Ectodermal cell (in vitro differentiated cells): ENCODE results near the gene PEA15.

ENCODE experiments used
- H3K27ac ChIP-seq: 2 replicates; pipeline ENCODE4 v1.7.0; 2013; ENCODE audit warnings: mild to moderate bottlenecking, low read depth, low read length; ENCODE audit not compliant: insufficient read depth, poor library complexity, severe bottlenecking
- H3K27me3 ChIP-seq: 2 replicates; pipeline ENCODE4 v1.7.0; 2013; ENCODE audit warnings: mild to moderate bottlenecking, low read length; ENCODE audit not compliant: insufficient read depth, control insufficient read depth, poor library complexity, severe bottlenecking
- H3K36me3 ChIP-seq: one replicate; pipeline ENCODE4 v1.7.0; 2013; ENCODE audit warnings: low read length; ENCODE audit not compliant: control insufficient read depth, insufficient read depth
- H3K4me1 ChIP-seq: one replicate; pipeline ENCODE4 v1.7.0; 2013; ENCODE audit warnings: low read length; ENCODE audit not compliant: control insufficient read depth, insufficient read depth
- H3K4me3 ChIP-seq: 2 replicates; pipeline ENCODE4 v1.7.0; 2013; ENCODE audit warnings: low read depth, low read length, control low read depth; ENCODE audit not compliant: insufficient read depth
- H3K9me3 ChIP-seq: 2 replicates; pipeline ENCODE4 v1.7.0; 2013; ENCODE audit warnings: mild to moderate bottlenecking, low read length, moderate library complexity; ENCODE audit not compliant: control insufficient read depth
- WGBS, 2 experiments: methylation state at CpG; one replicate each; pipeline ENCODE4 v1.1.7; 2013; ENCODE audit warnings: missing lambda C conversion rate in 2 of 2; 5-methylcytosine and 5-hydroxymethylcytosine counted together

PEA15 gene

DNA sequence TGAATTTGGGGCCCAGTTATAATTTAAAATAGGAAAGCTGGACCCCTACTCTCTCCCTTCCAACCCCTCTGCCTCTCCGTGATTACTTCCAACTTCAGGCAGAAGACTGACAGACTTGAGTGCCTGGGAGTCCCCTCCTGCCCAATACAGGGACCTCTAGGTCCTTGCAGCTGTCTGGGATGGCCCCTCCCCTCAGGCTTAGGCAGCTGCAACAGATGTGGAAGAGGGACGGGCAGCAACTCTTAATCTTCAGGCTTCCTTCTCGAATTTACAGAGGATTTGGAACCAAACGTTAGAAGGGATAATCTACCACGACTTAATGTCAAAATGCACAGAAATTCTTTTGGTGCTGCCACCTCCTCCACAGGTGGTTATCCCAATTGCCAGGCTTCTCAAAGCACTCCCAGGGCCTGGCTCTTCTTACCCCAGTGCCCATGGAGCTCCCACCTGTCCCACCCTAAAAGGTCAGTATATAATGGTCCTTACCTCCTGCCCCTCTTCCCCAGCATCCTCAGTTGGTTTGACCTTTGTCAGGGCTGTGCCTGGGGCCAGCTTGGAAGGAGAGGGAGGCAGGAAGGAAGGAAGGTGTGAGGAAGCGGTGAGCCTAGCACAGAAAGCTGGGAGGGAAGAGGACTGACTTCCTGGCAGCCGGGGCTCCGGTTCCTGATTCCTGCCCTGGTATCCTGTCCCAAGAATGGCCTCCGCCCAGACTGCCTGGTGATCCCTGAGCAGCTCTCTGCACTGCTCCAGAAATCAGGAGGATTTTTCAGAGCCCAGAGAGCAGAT, 2.8 kb downstream of the PEA15 start:
- H3K4me1 ChIP-seq: peaks cover 65% of the 10 kb centered on the region
- H3K9me3 ChIP-seq: no peaks in the 10 kb centered on the region
- 69 to 71% methylated on average over 9 of the region's 9 CpGs for WGBS, 2 experiments
- peaks cover 10% of the 10 kb centered on the region for H3K36me3 ChIP-seq
- H3K27me3 ChIP-seq: no peaks in the 10 kb centered on the region
- no peak overlapping the region for H3K27ac ChIP-seq
- no peak overlapping the region for H3K4me3 ChIP-seq

DNA sequence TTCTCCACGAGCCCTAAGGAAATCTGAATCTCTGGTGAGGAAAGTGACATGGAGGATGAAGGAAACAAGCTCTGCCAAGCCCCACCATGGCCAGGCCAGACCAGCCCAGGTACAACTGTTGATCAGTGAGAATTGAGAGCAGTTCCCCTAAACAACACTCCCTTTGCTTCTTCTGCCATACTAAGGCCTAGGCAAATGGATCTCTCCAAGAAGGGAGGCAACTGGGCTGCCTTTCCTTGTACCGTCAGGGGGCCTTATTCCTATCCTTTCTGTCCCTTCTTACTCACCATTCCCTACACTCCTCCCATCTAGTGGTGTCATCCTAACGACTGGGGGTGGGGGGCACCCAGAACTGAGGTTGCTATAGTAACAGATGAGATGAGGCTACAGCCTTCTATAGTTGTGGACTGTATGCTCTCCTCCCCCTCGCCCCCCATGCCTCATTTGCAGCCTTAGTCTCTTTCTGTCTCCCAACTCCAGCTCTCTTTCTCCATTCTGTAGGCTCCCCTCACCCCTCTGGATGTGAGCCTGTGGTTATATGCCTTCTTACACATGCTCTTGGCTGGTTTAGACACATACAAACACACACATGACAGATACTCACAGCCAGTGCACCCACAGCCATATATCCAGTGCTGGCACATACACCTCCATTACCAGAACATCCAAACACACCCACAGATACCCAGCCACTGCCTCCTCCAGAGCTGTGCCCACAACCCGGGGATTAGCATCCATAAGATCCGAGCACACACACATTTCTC, 3.6 kb downstream of the PEA15 start:
- H3K36me3 ChIP-seq: peaks cover 16% of the 10 kb centered on the region
- peaks cover 65% of the 10 kb centered on the region for H3K4me1 ChIP-seq
- whole genome bisulfite sequencing, 2 experiments: 70 to 76% methylated on average over 6 of the region's 6 CpGs
- no peak overlapping the region for H3K27ac ChIP-seq
- H3K9me3 ChIP-seq: no peaks in the 10 kb centered on the region
- no peak overlapping the region for H3K4me3 ChIP-seq
- no peaks in the 10 kb centered on the region for H3K27me3 ChIP-seq

DNA sequence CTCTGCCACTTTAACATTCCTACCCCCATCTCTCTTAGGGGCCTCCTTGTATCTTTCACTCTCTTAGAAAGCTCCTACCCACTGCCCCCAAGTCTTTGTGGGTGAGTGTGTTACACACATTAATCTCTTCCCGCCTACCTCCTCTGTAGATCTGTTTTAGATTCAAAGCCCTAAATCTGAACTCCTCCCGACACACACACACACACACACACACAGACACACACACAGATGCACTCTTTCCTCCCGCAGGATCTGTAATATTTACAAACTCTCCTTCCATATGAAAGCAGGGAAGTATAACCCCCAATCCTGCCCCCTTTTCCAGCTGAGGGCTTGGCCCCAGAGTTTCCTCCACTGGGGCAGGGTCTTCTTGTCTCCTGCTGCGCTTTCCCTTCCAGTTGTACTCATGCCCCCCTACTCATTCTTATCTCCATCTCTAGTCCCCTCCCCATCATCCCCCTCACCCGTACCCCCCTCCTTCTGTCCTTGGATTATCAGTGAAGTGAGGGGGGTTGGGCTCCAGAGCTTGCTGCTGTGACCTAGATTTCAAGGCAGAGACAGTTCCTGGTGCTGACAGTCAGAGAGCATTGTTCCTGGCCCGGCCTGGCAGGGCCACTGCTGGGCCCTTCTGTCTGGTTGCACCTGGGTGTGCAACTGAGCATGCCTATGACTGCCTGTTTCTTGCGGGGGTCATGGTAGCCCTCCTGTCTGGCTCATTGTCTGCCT, 4.3 kb downstream of the PEA15 start:
- 51 to 52% methylated on average over 6 to 7 of the region's 7 CpGs for WGBS, 2 experiments
- H3K4me1 ChIP-seq: peaks cover 59% of the 10 kb centered on the region
- peak overlapping the region; percentile 53 for H3K27ac ChIP-seq
- no peaks in the 10 kb centered on the region for H3K9me3 ChIP-seq
- H3K4me3 ChIP-seq: no peak overlapping the region
- no peaks in the 10 kb centered on the region for H3K27me3 ChIP-seq
- H3K36me3 ChIP-seq: peaks cover 24% of the 10 kb centered on the region

- Histone ChIP-seq H3K9me3 (no peaks in the 10 kb centered on the region), H3K27me3 (no peaks in the 10 kb centered on the region), H3K36me3 (peaks cover 31% of the 10 kb centered on the region), H3K27ac (no peak overlapping the region), H3K4me3 (no peak overlapping the region), H3K4me1 (peaks cover 54% of the 10 kb centered on the region)
- WGBS, 2 experiments: 84 to 89% methylated on average over 5 of the region's 5 CpGs
Measured at GRCh38 chr1:160210561-160210960, 5.4 kb downstream of the PEA15 start.

DNA sequence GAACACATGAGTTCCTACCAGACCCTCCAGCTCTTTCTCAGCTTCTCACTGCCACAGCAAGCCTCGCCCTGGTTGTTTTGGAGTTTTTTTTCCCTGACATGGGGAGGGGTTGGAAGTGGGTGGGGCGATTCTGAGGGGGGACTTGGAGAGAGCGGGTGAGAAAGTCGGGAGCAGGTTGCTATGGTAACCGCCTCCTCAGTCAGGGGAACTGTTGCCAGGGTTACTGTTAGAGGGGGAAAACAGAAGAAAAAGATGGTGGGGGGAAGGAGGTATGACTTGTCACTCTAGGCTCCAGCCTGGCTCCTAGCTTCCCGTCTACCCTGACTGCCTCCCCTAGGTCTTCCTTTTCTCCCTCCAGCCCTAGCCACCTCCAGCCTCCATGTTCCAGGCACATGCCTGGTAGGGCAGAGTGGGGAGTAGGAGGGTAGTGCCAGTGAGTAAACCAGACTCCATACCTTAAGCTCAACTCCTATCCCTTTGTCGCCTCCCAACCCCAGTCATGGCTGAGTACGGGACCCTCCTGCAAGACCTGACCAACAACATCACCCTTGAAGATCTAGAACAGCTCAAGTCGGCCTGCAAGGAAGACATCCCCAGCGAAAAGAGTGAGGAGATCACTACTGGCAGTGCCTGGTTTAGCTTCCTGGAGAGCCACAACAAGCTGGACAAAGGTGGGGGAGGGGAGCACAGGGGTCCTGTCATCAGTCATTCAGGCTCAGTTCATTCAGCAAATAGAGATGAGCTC, 6.0 kb downstream of the PEA15 start:
- no peak overlapping the region for H3K4me3 ChIP-seq
- H3K36me3 ChIP-seq: peaks cover 34% of the 10 kb centered on the region
- H3K4me1 ChIP-seq: peaks cover 54% of the 10 kb centered on the region
- H3K27me3 ChIP-seq: no peaks in the 10 kb centered on the region
- peak overlapping the region; percentile 68 for H3K27ac ChIP-seq
- no peaks in the 10 kb centered on the region for H3K9me3 ChIP-seq
- WGBS, 2 experiments: 67 to 75% methylated on average over 10 of the region's 10 CpGs

GRCh38 chr1:160214481-160215140, 9.4 kb downstream of the PEA15 start:
- Histone ChIP-seq H3K27ac (no peak overlapping the region), H3K4me1 (peaks cover 24% of the 10 kb centered on the region), H3K27me3 (no peaks in the 10 kb centered on the region), H3K9me3 (no peaks in the 10 kb centered on the region), H3K4me3 (no peak overlapping the region), H3K36me3 (peaks cover 55% of the 10 kb centered on the region)
- WGBS, 2 experiments: 83 to 87% methylated on average over 2 of the region's 3 CpGs

GRCh38 chr1:160216301-160216700, 11.1 kb downstream of the PEA15 start:
- peaks cover 55% of the 10 kb centered on the region for H3K36me3 ChIP-seq
- H3K4me3 ChIP-seq: no peak overlapping the region
- no peaks in the 10 kb centered on the region for H3K27me3 ChIP-seq
- peaks cover 7% of the 10 kb centered on the region for H3K4me1 ChIP-seq
- no peaks in the 10 kb centered on the region for H3K9me3 ChIP-seq
- no peak overlapping the region for H3K27ac ChIP-seq

GRCh38 chr1:160217481-160218051, 12.4 kb downstream of the PEA15 start:
- H3K9me3 ChIP-seq: no peaks in the 10 kb centered on the region
- H3K36me3 ChIP-seq: peaks cover 54% of the 10 kb centered on the region
- H3K4me3 ChIP-seq: no peak overlapping the region
- no peaks in the 10 kb centered on the region for H3K27me3 ChIP-seq
- H3K4me1 ChIP-seq: no peaks in the 10 kb centered on the region
- H3K27ac ChIP-seq: no peak overlapping the region
- 94 to 96% methylated on average over 10 of the region's 10 CpGs for WGBS, 2 experiments
